GM18873 (cell line): ENCODE data around the gene TGIF2.

Experiments used
- ATAC-seq: cut with Tn5 transposase; IDR thresholded peaks from one replicate; pipeline ENCODE4 v1.9.1; 2021; ENCODE audit warnings: mild to moderate bottlenecking, moderate library complexity, moderate number of reproducible peaks; ENCODE audit not compliant: unreplicated experiment, low FRiP score

Gene TGIF2

DNA sequence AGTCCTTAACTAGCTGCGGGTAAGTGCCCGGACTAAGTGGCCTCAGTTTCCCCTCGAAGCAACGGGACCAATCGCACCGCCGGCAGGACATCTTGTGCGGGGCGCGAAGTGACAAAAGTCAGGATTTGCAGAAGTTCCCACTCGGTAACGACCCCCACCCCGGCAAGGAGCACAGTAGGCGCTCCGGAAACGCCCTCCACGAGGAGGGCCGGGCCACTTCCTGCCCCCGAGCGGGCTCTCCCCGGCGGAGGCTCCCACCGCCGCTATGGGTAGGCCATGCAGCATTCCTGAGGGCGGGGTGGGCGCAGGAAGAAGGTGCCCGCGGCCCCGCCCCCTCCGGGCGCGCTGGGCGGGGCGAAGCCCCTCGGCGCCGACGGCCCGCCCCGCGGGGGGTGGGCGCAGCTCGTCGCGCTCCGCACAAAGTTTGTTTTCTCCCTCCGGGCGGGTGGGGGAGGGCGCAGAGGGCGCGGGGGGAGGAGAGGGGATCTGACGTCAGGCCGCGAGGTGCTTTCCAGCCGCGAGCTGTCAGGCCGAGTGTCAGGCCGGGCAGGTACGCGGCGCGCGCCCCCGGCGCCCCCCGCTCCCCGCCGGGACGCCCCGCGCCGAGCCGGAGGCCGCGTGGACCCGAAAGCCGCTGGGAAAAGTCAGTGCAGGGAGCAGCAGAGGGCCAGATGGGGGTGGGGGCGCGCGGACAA is at the start of gene TGIF2:
TSS of gene TGIF2 (plus strand) at position 495 of the 695 bp plus-strand sequence. CDS start 5,178 bp downstream, outside the sequence.
- peak; percentile 46 for ATAC-seq

DNA sequence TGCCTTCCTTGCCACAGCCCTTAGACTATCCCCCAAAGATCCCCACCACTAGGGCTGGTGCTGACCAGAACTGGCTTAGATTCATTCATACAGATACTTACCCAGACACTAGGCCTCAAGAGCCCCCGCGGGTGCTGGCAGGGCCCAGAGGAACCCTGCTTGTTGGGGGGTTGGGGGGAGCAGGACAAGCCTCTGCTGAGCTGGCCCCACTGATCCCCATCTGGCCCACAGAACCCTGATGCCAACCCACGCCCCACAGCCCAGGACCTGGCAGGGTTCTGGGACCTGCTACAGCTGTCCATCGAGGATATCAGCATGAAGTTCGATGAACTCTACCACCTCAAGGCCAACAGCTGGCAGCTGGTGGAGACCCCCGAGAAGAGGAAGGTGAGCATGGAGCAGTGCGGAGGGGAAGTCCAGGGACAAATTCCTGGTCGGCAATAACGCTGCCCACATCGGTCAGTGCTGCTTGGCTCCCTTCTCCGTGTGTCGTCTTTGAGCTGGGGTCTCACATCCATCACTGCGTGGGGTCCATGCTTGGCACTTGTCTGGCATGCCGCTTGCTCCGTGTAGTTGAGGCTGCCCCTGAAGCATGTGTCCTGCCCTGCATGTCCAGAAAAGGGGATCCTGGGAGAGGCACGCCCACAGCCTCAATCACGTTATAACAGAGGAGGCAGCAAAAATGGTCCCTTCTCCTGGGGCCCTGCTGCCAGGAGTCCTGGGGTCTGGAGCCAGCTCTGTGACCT is 47.6 kb upstream of the TGIF2 start:
- no peak for ATAC-seq

- ATAC-seq: no peak
These were observed 46.8 kb upstream of the TGIF2 start for GRCh38 chr20:36526521-36527011.

DNA sequence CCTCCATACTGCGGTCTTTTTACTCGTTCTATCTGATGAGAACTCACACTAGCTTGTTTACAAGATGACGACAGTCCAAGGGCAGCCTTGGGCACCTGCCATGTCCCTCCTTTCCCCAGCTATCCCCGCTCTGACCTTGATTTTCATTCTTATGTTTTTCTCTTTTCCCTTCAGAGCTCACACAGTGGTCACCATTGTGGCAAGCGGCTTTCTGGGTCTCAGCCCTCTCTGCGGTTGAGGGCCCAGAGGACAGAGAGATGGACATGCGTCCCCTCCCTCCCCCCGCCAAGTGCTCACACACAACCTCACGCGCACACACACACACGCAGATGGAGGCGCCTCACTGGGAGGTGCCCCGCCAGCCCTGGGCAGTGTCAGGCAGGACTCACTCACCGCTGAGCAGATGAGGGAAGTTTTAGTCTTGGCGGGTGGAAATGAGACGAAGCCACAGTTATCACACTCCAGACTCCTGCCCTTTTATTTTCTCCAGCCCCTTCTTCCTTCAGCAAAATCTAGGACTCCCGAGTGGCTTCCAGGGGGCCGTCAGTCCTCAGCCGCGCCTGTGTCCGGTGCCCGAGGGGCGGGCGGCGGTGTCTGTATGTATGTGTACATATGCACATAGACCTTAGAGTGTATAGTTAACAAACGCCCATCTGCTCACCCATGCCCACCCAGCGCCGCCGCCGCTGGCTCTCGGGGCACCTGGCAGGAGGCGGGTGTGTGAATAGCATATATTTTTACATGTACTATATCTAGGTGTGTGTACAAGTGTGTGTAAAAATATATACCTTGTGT is 45.9 kb upstream of the TGIF2 start:
- ATAC-seq: no peak

- ATAC-seq: no peak
These were observed 45.1 kb upstream of the TGIF2 start for GRCh38 chr20:36528176-36528874.

DNA sequence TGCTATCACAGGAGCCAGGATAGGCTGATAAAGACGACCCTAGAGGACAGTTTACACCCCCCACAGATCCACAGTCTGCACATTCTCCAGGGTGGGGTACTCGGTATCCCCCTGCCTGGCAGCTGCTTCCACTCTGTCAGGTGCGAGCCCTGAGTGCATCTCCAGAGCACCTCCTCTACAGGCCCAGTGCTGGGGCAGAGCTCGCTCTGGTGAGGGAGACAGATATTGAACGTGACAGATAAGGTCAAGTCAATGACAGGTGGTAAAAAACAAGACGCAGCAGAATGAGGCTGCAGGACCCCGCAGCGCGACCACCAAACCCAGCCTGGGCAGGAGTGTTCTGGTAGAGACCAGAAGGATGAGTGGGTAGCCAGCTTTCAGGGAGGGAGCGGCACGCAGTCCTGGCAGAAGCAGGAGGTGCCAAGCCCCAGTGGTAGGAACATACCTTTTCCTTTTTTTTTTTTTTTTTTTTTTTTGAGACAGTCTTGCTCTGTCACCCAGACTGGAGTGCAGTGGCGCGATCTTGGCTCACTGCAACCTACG is 44.5 kb upstream of the TGIF2 start:
- no peak for ATAC-seq

DNA sequence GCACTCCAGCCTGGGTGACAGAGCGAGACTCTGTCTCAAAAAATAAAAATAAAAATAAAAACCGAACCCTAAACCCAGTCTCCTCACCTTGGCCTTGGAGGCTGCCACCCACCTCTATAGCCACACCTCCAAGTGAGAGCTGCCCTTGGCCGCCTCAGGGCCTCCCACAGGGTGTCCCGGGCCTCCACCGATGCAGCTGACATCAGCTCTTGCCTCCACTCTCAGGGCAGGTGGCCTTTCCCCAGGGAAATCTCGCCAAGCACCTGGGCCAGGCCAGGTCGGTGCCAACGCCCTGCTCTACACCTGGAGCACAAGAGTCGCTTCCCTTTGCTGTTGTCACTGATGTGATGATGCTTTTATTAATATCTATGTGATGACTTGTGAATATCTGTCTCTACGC is 41.0 kb upstream of the TGIF2 start:
- ATAC-seq: no peak

DNA sequence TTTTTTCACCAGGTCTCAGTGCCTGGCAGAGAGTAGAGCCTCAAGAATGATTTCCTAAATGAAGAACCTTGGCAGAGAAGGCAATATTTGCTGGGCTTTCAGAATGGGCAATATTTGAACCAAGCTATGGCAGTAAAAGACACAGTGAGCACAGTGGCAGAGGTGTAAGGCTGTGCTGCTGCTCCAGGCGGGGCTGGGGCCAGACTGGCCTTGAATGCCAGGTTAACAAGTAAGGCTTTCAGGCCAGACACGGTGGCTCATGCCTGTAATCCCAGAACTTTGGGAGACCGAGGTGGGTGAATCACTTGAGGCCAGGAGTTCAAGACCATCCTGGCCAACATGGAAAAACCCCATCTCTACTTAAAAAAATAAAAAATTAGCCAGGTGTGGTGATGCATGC is 40.6 kb upstream of the TGIF2 start:
- ATAC-seq: no peak

DNA sequence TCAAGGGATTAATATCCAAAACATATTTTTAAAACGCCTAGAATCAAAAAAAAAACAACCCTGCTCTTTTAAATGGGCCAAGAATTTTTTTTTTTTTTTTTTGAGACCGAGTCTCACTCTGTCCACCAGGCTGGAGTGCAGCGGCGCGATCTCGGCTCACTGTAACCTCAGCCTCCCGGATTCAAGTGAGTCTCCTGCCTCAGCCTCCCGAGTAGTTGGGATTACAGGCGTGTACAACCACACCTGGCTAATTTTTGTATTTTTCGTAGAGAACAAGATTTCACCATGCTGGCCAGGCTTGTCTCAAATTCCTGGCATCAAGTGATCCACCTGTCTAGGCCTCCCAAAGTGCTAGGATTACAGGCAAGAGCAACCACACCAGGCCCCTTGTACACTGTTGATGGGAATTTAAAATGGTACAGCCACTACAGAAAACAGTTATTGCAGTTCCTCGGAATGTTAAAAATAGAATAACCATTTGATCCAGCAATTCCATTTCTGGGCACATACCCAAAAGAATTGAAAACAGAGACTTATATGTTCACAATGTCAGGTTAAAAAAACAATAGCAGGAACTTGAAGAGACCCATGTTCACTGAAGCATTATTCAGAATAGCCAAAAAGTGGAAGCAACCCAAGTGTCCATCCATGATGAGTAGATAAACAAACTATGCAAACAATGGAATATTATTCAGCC is 35.2 kb upstream of the TGIF2 start:
- no peak for ATAC-seq

- no peak for ATAC-seq
These were observed 32.7 kb upstream of the TGIF2 start for GRCh38 chr20:36540551-36541211.

DNA sequence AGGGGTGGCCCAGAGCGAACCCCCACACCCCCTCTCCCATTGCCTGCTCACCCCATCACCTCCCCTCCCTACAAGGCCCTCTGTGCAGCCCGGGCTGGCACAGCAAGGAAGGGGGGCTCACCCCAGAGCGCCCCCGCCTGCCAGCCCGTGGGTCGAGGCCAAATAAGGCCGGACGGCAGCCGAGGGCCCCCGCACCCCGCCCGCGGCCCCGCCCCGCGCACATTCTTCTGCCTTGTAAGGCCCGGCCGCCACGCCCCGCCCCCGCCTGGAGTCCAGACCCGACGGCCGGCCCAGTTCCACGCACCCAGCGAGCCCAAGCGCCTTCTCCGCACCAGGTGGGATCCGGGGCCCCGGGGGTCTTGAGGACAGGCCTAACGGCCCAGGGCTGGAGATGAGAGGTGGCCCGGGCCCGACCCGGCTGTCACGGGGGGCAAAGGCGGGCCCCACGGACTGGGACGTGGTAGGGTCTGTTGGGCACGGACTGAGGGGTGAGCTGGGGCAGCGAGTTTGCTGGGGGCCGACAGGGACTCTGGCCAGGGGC is 32.1 kb upstream of the TGIF2 start, which contains the start of gene MYL9:
TSS of gene MYL9 (plus strand) at position 293 of the 541 bp plus-strand sequence. CDS start 3,366 bp downstream, outside the sequence.
- no peak for ATAC-seq

- ATAC-seq: no peak
These were observed 31.5 kb upstream of the TGIF2 start for GRCh38 chr20:36541768-36542488.

- ATAC-seq: no peak
These were observed 30.7 kb upstream of the TGIF2 start for GRCh38 chr20:36542516-36543183.

DNA sequence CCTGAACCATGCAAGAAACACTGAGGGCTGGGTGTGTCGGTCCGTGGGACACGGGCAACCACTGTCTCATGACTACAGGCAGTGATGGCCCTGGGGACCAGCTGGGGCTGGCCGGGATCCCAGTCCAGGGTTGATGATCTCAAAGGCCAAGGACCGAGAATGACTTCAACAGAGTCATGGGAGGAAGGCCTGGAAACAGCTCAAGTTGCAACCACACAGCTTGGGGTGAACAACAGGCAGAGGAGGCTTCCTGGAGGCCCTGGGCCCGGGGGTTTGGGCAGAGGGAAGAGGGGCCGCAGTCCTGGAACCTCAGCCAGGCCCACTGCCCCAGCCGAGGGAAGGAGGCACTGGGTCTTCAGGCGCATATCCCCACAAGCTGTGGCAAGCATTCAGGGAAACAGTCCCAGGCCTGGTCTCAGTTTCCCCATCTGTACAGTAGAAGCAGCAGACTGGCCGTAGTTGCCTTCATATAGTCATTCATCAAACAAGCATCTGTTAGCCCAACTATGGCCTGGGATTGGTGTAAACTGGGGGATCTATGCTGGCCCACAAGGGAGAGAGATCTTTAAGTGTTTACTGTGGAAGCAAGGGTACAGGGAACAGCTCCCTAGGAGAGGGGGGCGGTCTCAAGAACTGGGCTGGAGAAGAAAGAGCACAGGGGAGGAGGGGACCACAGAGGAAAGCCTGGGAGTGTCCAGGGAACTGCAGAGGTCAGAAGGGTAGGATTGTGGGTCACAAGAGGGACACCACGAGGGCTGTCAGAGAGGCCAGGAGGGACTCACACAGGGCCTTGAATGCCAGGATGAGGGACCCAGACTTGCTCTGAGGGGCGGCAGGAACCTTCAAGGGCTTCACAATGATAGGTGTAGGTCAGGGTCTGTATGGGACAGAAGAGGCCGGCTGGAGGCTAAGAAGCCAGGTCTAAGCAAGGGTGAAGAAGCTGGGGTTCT is 29.9 kb upstream of the TGIF2 start:
- no peak for ATAC-seq

DNA sequence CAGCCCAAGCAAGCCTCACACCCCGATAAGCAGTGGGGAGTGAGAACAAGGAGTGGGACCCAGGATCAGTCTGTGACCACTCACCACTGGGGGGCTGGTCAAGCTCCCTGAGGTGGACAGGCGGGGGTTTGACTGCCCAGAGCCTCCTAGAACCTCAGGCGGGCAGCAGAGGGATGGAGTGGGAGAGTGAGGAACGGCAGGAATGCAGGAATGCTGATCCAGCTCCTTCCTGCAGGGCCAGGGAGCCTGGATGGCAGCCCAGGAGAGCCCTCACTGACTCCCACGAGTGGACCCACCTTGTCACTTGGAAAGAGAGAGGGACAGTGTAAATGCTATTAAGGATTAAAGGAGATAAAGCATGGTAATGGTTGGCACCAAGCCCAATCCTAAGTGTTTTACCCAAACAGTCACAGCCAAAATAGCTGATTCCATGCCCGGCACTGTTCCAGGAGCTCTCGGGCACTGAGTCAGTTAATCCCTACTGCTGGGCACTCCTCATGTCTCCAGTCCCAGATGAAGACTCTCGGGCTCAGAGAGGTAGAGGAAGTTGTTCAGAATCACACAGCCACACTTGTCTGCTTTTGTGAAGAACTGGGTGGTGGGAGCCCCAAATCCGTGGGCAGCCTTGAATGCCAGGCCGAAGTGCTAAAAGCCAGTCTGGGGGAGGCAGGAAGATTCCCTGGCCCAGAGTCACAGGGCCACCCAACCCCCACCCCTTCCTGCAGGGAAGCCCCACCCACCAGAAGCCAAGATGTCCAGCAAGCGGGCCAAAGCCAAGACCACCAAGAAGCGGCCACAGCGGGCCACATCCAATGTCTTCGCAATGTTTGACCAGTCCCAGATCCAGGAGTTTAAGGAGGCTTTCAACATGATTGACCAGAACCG is 29.0 kb upstream of the TGIF2 start:
- no peak for ATAC-seq
